ENCODE results near the gene KRTAP10-7.
"Not testable (repeated sequence)": the region's sequence is repeated elsewhere in the genome, so short reads cannot be mapped to it uniquely, and the experiment has no call there.

Gene KRTAP10-7

DNA sequence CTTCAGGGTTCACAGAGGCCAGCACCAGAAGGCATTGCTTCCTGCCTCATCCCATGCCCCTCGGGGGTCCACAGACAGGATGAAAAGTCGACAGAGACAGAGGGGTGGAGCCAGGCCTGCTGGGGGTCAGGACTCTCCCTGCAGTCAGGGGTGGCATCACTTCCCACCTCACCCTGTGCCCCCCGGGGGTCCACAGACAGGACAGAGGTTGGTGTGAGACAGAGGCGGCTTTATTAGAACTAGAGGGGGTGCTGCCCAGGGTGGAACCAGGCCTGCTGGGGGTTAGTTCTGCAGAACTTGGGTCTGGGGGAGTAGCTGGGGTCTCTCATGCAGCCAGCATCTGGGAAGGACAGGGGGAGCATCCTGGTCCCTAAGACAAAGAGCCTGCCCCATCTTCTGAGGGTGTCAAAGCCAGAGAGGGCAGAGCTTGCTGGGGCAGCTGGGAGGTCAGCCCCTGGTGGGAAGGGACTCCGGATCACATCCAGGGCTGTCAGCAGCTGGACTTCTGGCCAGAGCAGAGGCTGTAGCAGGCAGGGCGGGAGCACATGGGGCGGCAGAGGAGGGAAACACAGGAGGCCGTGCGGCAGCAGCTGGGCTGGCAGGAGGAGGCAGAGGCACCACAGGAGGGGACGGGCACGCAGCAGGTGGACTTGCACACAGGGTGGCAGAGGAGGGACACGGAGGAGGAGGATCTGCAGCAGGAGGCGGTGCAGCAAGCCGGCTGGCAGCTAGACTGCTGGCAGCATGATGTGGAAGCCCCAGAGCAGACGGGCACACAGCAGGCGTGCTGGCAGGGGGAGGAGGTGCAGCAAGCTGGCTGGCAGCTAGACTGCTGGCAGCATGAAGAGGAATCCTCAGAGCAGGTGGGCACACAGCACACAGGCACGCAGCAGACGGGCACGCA lies 9.2 kb upstream of the KRTAP10-7 start:
- H3K27me3 ChIP-seq (ENCODE audit: control insufficient read depth in 1 of 2, insufficient read depth in 2 of 2, low read length in 2 of 2), result peaks cover 10 to 15% of the 10 kb centered on the region in 2 donors
- H3K36me3 ChIP-seq (ENCODE audit: control insufficient read depth in 2 of 2, insufficient read depth in 2 of 2, low read length in 2 of 2); H3K9ac ChIP-seq (ENCODE audit: low read length in 2 of 2); H3K4me3 ChIP-seq (ENCODE audit: low read length in 2 of 2); H3K9me3 ChIP-seq (ENCODE audit: control insufficient read depth in 2 of 2, low read length in 2 of 2); H3K4me1 ChIP-seq (ENCODE audit: control insufficient read depth, insufficient read depth, low read length); H3K27ac ChIP-seq (ENCODE audit: low read length): not testable (repeated sequence)

DNA sequence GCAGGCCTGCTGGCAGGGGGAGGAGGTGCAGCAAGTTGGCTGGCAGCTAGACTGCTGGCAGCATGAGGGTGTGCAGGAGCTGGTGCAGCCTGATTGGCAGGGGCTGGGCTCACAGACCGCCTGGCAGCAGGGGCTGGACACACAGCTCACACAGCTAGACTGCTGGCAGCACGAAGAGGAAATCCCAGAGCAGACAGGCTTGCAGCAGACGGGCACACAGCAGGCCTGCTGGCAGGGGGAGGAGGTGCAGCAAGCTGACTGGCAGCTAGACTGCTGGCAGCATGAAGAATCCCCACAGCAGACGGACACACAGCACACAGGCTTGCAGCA lies 8.6 kb upstream of the KRTAP10-7 start:
- not testable (repeated sequence) for H3K4me1 ChIP-seq (ENCODE audit: control insufficient read depth, insufficient read depth, low read length); H3K9me3 ChIP-seq (ENCODE audit: control insufficient read depth in 2 of 2, low read length in 2 of 2); H3K36me3 ChIP-seq (ENCODE audit: control insufficient read depth in 2 of 2, insufficient read depth in 2 of 2, low read length in 2 of 2); H3K9ac ChIP-seq (ENCODE audit: low read length in 2 of 2); H3K27ac ChIP-seq (ENCODE audit: low read length); H3K4me3 ChIP-seq (ENCODE audit: low read length in 2 of 2)
- H3K27me3 ChIP-seq (ENCODE audit: control insufficient read depth in 1 of 2, insufficient read depth in 2 of 2, low read length in 2 of 2), result peaks cover 9 to 15% of the 10 kb centered on the region in 2 donors

DNA sequence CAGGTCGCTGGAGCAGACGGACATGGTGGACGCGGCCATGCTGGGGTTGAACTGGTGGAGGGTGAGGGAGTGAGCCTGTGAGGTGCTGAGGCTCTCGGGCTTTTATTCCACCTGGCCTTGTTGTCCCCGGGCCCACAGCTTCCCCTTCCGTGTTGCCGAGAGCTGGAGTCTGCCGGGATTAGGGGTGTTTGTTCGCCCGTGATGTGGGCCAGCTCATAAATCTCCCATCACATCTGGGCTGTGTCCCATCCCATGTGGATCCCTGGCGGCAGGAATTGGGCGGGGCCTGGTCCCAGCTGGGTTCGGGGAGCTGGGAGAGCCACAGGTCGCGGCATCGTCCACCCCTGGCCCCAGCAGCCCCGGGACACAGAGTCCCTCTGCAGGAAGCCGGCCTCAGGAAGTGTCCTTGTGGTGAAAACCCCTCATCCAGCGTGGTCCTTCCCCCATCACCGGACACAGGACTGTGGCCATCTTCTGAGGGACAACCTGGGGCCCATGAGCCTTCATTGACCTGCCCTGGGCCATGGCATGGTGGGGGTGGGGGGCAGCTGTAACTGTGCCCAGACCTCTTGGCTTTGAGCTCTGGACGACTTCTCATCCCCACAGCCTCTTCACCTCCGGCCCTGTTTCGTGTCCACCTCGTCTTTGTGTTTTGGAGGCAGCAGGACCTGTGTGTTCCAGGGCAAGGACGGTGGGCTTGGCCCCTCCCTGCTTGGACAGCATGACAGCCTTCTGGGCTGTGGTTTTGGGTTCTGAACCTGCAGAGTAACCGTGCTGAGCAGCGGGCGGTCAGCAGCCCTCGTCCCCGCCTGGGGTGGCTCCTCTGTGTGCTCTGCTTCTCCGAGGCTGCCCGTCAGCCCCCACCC lies 7.7 kb upstream of the KRTAP10-7 start, which contains the start of gene KRTAP10-6:
Gene KRTAP10-6, minus strand, starts transcription at position 60 of the 866 bp plus-strand sequence. Its CDS starts 21 bp downstream, at position 39.
- Histone ChIP-seq H3K9me3 (ENCODE audit: control insufficient read depth in 2 of 2, low read length in 2 of 2) (no peaks in the 10 kb centered on the region), H3K36me3 (ENCODE audit: control insufficient read depth in 2 of 2, insufficient read depth in 2 of 2, low read length in 2 of 2) (no peaks in the 10 kb centered on the region), H3K4me3 (ENCODE audit: low read length in 2 of 2) (no peak within 1 kb of the TSS), H3K4me1 (ENCODE audit: control insufficient read depth, insufficient read depth, low read length) (no peaks in the 10 kb centered on the region), H3K27me3 (ENCODE audit: control insufficient read depth in 1 of 2, insufficient read depth in 2 of 2, low read length in 2 of 2) (peaks cover 9 to 15% of the 10 kb centered on the region in 2 donors), H3K27ac (ENCODE audit: low read length) (no peak within 1 kb of the TSS), H3K9ac (ENCODE audit: low read length in 2 of 2) (no peak within 1 kb of the TSS)

GRCh38 chr21:44593598-44594405 lies 6.6 kb upstream of the KRTAP10-7 start:
- Histone ChIP-seq H3K9ac (ENCODE audit: low read length in 2 of 2) (no peak overlapping the region), H3K4me3 (ENCODE audit: low read length in 2 of 2) (no peak overlapping the region), H3K27me3 (ENCODE audit: control insufficient read depth in 1 of 2, insufficient read depth in 2 of 2, low read length in 2 of 2) (peaks cover 9 to 15% of the 10 kb centered on the region in 2 donors), H3K4me1 (ENCODE audit: control insufficient read depth, insufficient read depth, low read length) (no peaks in the 10 kb centered on the region), H3K36me3 (ENCODE audit: control insufficient read depth in 2 of 2, insufficient read depth in 2 of 2, low read length in 2 of 2) (no peaks in the 10 kb centered on the region), H3K27ac (ENCODE audit: low read length) (no peak overlapping the region), H3K9me3 (ENCODE audit: control insufficient read depth in 2 of 2, low read length in 2 of 2) (peaks cover 0 to 2% of the 10 kb centered on the region in 2 donors)

DNA sequence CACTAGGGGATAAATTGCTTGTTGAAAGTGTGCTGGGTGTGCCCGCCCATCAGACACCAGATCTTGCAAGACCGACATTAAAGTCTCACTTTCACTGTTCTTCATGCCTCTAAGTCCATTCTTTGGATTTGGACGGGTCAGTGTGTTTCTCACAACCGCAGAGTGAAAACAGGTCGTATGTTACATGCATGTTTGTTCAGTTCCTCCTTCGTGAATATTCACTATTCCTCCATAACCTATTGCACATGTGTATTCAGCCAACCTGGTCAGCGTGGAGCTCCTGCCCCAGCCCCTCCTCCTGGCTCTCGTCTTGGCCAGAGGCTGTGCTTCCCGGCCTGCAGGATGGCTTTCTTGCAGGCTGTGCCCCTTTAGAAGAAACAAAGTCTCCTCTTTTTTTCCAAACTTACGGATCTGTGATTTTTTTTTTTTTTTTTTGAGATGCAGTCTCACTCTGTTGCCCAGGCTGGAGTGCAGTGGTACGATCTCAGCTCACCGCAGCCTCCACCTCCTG lies 5.9 kb upstream of the KRTAP10-7 start:
- H3K36me3 ChIP-seq (ENCODE audit: control insufficient read depth in 2 of 2, insufficient read depth in 2 of 2, low read length in 2 of 2), result no peaks in the 10 kb centered on the region
- no peak overlapping the region for H3K9ac ChIP-seq (ENCODE audit: low read length in 2 of 2)
- H3K9me3 ChIP-seq (ENCODE audit: control insufficient read depth in 2 of 2, low read length in 2 of 2), result peaks cover 0 to 2% of the 10 kb centered on the region in 2 donors
- H3K4me3 ChIP-seq (ENCODE audit: low read length in 2 of 2), result no peak overlapping the region
- no peaks in the 10 kb centered on the region for H3K4me1 ChIP-seq (ENCODE audit: control insufficient read depth, insufficient read depth, low read length)
- no peak overlapping the region for H3K27ac ChIP-seq (ENCODE audit: low read length)
- peaks cover 8 to 14% of the 10 kb centered on the region in 2 donors for H3K27me3 ChIP-seq (ENCODE audit: control insufficient read depth in 1 of 2, insufficient read depth in 2 of 2, low read length in 2 of 2)

GRCh38 chr21:44595524-44595923 lies 4.9 kb upstream of the KRTAP10-7 start:
- Histone ChIP-seq H3K36me3 (ENCODE audit: control insufficient read depth in 2 of 2, insufficient read depth in 2 of 2, low read length in 2 of 2) (no peaks in the 10 kb centered on the region), H3K4me1 (ENCODE audit: control insufficient read depth, insufficient read depth, low read length) (no peaks in the 10 kb centered on the region), H3K27me3 (ENCODE audit: control insufficient read depth in 1 of 2, insufficient read depth in 2 of 2, low read length in 2 of 2) (peaks cover 3 to 14% of the 10 kb centered on the region in 2 donors), H3K4me3 (ENCODE audit: low read length in 2 of 2) (no peak overlapping the region), H3K27ac (ENCODE audit: low read length) (no peak overlapping the region), H3K9ac (ENCODE audit: low read length in 2 of 2) (no peak overlapping the region), H3K9me3 (ENCODE audit: control insufficient read depth in 2 of 2, low read length in 2 of 2) (peaks cover 0 to 2% of the 10 kb centered on the region in 2 donors)

DNA sequence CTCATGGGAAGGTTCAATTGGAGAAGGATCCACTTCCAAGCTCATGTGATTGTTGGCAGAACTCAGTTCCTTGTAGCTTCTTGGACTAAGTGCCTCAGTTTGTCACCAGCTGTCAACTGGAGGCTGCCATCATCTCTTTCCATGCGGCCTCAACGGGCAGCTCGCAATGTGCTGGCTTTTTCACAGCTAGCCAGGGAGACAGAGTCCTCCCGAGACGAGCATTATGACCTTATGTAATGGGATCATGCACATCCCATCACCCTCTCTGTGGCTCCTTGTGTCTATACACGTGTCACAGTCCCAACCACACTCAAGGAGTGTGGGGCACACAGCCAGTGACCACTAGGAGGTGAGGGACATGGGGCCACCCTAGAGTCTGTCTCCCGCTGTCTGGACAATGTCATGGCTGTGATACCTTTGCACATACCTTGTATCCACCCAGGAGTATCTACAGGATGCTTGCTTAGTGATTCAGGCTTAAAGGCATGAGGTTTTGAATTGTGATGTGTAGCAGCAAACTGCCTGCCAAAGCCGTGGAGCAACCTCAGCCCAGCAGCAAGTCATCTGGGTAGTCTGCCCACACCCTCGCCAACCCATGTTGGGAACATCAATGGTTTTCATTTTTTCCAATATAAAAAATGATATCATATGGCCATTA lies 4.2 kb upstream of the KRTAP10-7 start:
- H3K9me3 ChIP-seq (ENCODE audit: control insufficient read depth in 2 of 2, low read length in 2 of 2), result peaks cover 0 to 2% of the 10 kb centered on the region in 2 donors
- H3K9ac ChIP-seq (ENCODE audit: low read length in 2 of 2), result no peak overlapping the region
- no peak overlapping the region for H3K4me3 ChIP-seq (ENCODE audit: low read length in 2 of 2)
- no peaks in the 10 kb centered on the region for H3K36me3 ChIP-seq (ENCODE audit: control insufficient read depth in 2 of 2, insufficient read depth in 2 of 2, low read length in 2 of 2)
- H3K27ac ChIP-seq (ENCODE audit: low read length), result no peak overlapping the region
- peaks cover 3 to 14% of the 10 kb centered on the region in 2 donors for H3K27me3 ChIP-seq (ENCODE audit: control insufficient read depth in 1 of 2, insufficient read depth in 2 of 2, low read length in 2 of 2)
- no peaks in the 10 kb centered on the region for H3K4me1 ChIP-seq (ENCODE audit: control insufficient read depth, insufficient read depth, low read length)

- no peak overlapping the region for H3K27ac ChIP-seq (ENCODE audit: low read length)
- H3K9ac ChIP-seq (ENCODE audit: low read length in 2 of 2), result no peak overlapping the region
- peaks cover 5 to 12% of the 10 kb centered on the region in 2 donors for H3K27me3 ChIP-seq (ENCODE audit: control insufficient read depth in 1 of 2, insufficient read depth in 2 of 2, low read length in 2 of 2)
- H3K9me3 ChIP-seq (ENCODE audit: control insufficient read depth in 2 of 2, low read length in 2 of 2), result peaks cover 0 to 2% of the 10 kb centered on the region in 2 donors
- no peak overlapping the region for H3K4me3 ChIP-seq (ENCODE audit: low read length in 2 of 2)
- H3K4me1 ChIP-seq (ENCODE audit: control insufficient read depth, insufficient read depth, low read length), result no peaks in the 10 kb centered on the region
- no peaks in the 10 kb centered on the region for H3K36me3 ChIP-seq (ENCODE audit: control insufficient read depth in 2 of 2, insufficient read depth in 2 of 2, low read length in 2 of 2)
These were observed 2.3 kb upstream of the KRTAP10-7 start for GRCh38 chr21:44598061-44598460.

- H3K27me3 ChIP-seq (ENCODE audit: control insufficient read depth in 1 of 2, insufficient read depth in 2 of 2, low read length in 2 of 2), result peaks cover 5 to 21% of the 10 kb centered on the region in 2 donors
- no peaks in the 10 kb centered on the region for H3K4me1 ChIP-seq (ENCODE audit: control insufficient read depth, insufficient read depth, low read length)
- no peak overlapping the region for H3K9ac ChIP-seq (ENCODE audit: low read length in 2 of 2)
- H3K36me3 ChIP-seq (ENCODE audit: control insufficient read depth in 2 of 2, insufficient read depth in 2 of 2, low read length in 2 of 2), result no peaks in the 10 kb centered on the region
- H3K9me3 ChIP-seq (ENCODE audit: control insufficient read depth in 2 of 2, low read length in 2 of 2), result peaks cover 0 to 2% of the 10 kb centered on the region in 2 donors
- no peak overlapping the region for H3K4me3 ChIP-seq (ENCODE audit: low read length in 2 of 2)
- H3K27ac ChIP-seq (ENCODE audit: low read length), result no peak overlapping the region
These were observed 950 bp upstream of the KRTAP10-7 start for GRCh38 chr21:44599264-44600029.
